ENCODE data around the gene OLIG1. TPM values are rescaled to one million over a fixed set of nuclear protein-coding genes. Genes with fewer than 3 reads are reported as not detected.

OLIG1 gene
- total and polyA plus RNA-seq, 7 donors = 0.07 to 3.4 (median 0.34) TPM; not detected in 1

GRCh38 chr21:33061233-33061632, 8.7 kb upstream of the OLIG1 start:
- no peaks in the 10 kb centered on the region for H3K9me3 ChIP-seq
- ATAC-seq (no peak), DNase-seq (no peak)
- WGBS, 3 donors = 96 to 98% (median 98%) methylated on average over 4 of the region's 4 CpGs
- H3K36me3 ChIP-seq (ENCODE audit: insufficient read depth in 1 of 2, low read depth in 1 of 2) = no peaks in the 10 kb centered on the region
- H3K4me1 ChIP-seq = peaks cover 22% of the 10 kb centered on the region
- no peak overlapping the region for H3K27ac ChIP-seq
- intact Hi-C loops (cut with DNase I) = no loop called here
- no peak overlapping the region for H3K4me3 ChIP-seq
- peaks cover 0 to 18% (median 0%) of the 10 kb centered on the region in 3 donors for H3K27me3 ChIP-seq (ENCODE audit: insufficient read depth in 3 of 3, low read length in 2 of 3)
- TF ChIP-seq, protein P1, sequence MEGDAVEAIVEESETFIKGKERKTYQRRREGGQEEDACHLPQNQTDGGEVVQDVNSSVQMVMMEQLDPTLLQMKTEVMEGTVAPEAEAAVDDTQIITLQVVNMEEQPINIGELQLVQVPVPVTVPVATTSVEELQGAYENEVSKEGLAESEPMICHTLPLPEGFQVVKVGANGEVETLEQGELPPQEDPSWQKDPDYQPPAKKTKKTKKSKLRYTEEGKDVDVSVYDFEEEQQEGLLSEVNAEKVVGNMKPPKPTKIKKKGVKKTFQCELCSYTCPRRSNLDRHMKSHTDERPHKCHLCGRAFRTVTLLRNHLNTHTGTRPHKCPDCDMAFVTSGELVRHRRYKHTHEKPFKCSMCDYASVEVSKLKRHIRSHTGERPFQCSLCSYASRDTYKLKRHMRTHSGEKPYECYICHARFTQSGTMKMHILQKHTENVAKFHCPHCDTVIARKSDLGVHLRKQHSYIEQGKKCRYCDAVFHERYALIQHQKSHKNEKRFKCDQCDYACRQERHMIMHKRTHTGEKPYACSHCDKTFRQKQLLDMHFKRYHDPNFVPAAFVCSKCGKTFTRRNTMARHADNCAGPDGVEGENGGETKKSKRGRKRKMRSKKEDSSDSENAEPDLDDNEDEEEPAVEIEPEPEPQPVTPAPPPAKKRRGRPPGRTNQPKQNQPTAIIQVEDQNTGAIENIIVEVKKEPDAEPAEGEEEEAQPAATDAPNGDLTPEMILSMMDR (IDR thresholded peaks at IDR 0.05) = no peak

- intact Hi-C loops (cut with DNase I) = no loop called here
- H3K27ac ChIP-seq = no peak overlapping the region
- H3K4me3 ChIP-seq = no peak overlapping the region
- H3K4me1 ChIP-seq = peaks cover 18% of the 10 kb centered on the region
- H3K9me3 ChIP-seq = no peaks in the 10 kb centered on the region
- WGBS, 3 donors = 88 to 94% (median 92%) methylated on average over 5 of the region's 5 CpGs
- ATAC-seq (no peak), DNase-seq (no peak)
- TF ChIP-seq, protein P1 (IDR thresholded peaks at IDR 0.05) = no peak
- H3K27me3 ChIP-seq (ENCODE audit: insufficient read depth in 3 of 3, low read length in 2 of 3) = peaks cover 0 to 39% (median under 1%) of the 10 kb centered on the region in 3 donors
- no peaks in the 10 kb centered on the region for H3K36me3 ChIP-seq (ENCODE audit: insufficient read depth in 1 of 2, low read depth in 1 of 2)
Measured at GRCh38 chr21:33063375-33063883, 6.5 kb upstream of the OLIG1 start.

GRCh38 chr21:33063907-33064622, 5.9 kb upstream of the OLIG1 start:
- intact Hi-C loops (cut with DNase I) = no loop called here
- TF ChIP-seq, protein P1 (IDR thresholded peaks at IDR 0.05) = no peak
- H3K36me3 ChIP-seq (ENCODE audit: insufficient read depth in 1 of 2, low read depth in 1 of 2) = no peaks in the 10 kb centered on the region
- ATAC-seq (no peak), DNase-seq (no peak)
- H3K27me3 ChIP-seq (ENCODE audit: insufficient read depth in 3 of 3, low read length in 2 of 3) = peaks cover 0 to 46% (median 3%) of the 10 kb centered on the region in 3 donors
- H3K27ac ChIP-seq = no peak overlapping the region
- no peak overlapping the region for H3K4me3 ChIP-seq
- no peaks in the 10 kb centered on the region for H3K9me3 ChIP-seq
- WGBS, 3 donors = 45 to 57% (median 47%) methylated on average over 14 of the region's 14 CpGs
- peaks cover 11% of the 10 kb centered on the region for H3K4me1 ChIP-seq

- no peaks in the 10 kb centered on the region for H3K36me3 ChIP-seq (ENCODE audit: insufficient read depth in 1 of 2, low read depth in 1 of 2)
- ATAC-seq (no peak), DNase-seq (no peak)
- no peak overlapping the region for H3K4me3 ChIP-seq
- H3K27me3 ChIP-seq (ENCODE audit: insufficient read depth in 3 of 3, low read length in 2 of 3) = peaks cover 0 to 52% (median 3%) of the 10 kb centered on the region in 3 donors
- H3K4me1 ChIP-seq = peaks cover 4% of the 10 kb centered on the region
- WGBS, 3 donors = 27 to 35% (median 29%) methylated on average over 18 of the region's 18 CpGs
- TF ChIP-seq, protein P1 (IDR thresholded peaks at IDR 0.05) = no peak
- H3K27ac ChIP-seq = no peak overlapping the region
- intact Hi-C loops (cut with DNase I) = loop anchor here in 1 of 2 donors (5.0 kb wide), 1 partner anchor 48 kb away; no protein-coding TSS in a partner anchor
- H3K9me3 ChIP-seq = no peaks in the 10 kb centered on the region
Measured at GRCh38 chr21:33064623-33065390, 5.1 kb upstream of the OLIG1 start.

All from psoas muscle (tissue), 8 donors.